Vagina (tissue), 2 donors: Measurements from ENCODE around the gene CGRRF1. TPM values are rescaled to one million over a fixed set of nuclear protein-coding genes. Genes with fewer than 3 reads are reported as not detected.

Source experiments
- DNase-seq, 2 donors: peaks; one replicate each; pipeline ENCODE4 v3.0.0-alpha.2; 2017; ENCODE audit errors: extremely low spot score in 2 of 2
- H3K27ac ChIP-seq: fragments of 200-600 bp; sonication (generic); one replicate; pipeline ENCODE4 v1.5.1; 2019
- H3K27me3 ChIP-seq: fragments of 200-600 bp; sonication (generic); one replicate; pipeline ENCODE4 v1.5.1; 2019
- H3K36me3 ChIP-seq, 2 donors: fragments of 200-600 bp; sonication (generic); one replicate each; pipeline ENCODE4 v1.5.1; 2017 to 2019
- H3K4me1 ChIP-seq: fragments of 200-600 bp; sonication (generic); one replicate; pipeline ENCODE4 v1.5.1; 2019
- H3K4me3 ChIP-seq, 2 donors: fragments of 200-600 bp; sonication (generic); 1 replicate in 1 of 2; 2 replicates in 1 of 2; pipeline ENCODE4 v1.5.1; 2016 to 2019
- H3K9me3 ChIP-seq: fragments of 200-600 bp; sonication (generic); one replicate; pipeline ENCODE4 v1.5.1; 2019
- POLR2A ChIP-seq, 2 donors: fragments of 450-650 bp; IDR thresholded peaks; one replicate each; pipeline ENCODE4 v1.6.1; 2017; ENCODE audit warnings: antibody characterized with exemption in 2 of 2, mild to moderate bottlenecking in 2 of 2, moderate library complexity in 2 of 2
- POLR2AphosphoS5 ChIP-seq, 2 donors: sonication (generic); formaldehyde crosslinking; IDR thresholded peaks; one replicate each; pipeline ENCODE4 v1.9.0; 2017; ENCODE audit warnings: antibody characterized with exemption in 2 of 2, mild to moderate bottlenecking in 2 of 2, low read depth in 1 of 2; ENCODE audit not compliant: insufficient read depth in 1 of 2
- intact Hi-C: fragments of 100-400 bp; cut with DNase I; formaldehyde crosslinking; loops from one replicate; pipeline ENCODE4 v1.15.1; 2023
- total RNA-seq: library from RNA; depleted of rRNA; stranded (reverse); fragments of >200 nt; gene quantifications from one replicate; pipeline ENCODE4 v1.2.3, GENCODE V29; 2016
- TF ChIP-seq, protein P1 (sequence below), 3 experiments: fragments of 450-650 bp in 2 of 3; fragments of 200-600 bp in 1 of 3; sonication (generic) in 1 of 3; IDR thresholded peaks; one replicate each; pipeline ENCODE4 v1.5.1; 2017 to 2019; ENCODE audit warnings: antibody characterized with exemption in 3 of 3, mild to moderate bottlenecking in 2 of 3, moderate library complexity in 2 of 3

Gene CGRRF1
- total RNA-seq, 1 donor from 2014 or later, result 9.6 TPM

DNA sequence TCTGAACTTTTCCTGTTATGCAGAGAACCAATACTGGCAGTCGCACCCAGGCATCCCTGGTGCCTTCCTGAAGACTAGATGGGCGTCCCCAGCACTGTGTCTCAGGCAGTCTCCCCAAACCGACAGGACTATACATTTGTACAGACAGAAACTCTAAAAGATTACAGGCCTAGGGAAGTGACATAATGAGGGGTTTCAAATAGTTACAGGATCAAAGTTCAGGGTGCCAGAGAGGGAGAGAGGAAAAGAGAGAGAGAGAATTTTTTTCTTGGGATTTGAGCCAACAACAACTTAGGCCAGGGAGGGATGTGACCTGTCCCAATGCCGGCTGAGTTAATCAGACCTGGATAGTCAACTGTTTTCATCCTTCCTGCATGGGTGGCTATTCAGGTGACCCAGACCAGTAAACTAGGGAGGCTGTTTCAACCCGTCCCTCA lies 11.6 kb upstream of the CGRRF1 start:
- intact Hi-C loops, result no loop called here
- Histone ChIP-seq H3K9me3 (no peaks in the 10 kb centered on the region), H3K4me1 (no peaks in the 10 kb centered on the region), H3K27me3 (no peaks in the 10 kb centered on the region), H3K36me3 (no peaks in the 10 kb centered on the region), H3K4me3 (no peak overlapping the region), H3K27ac (no peak overlapping the region)
- no peak for TF ChIP-seq POLR2AphosphoS5 (IDR thresholded peaks at IDR 0.05; ENCODE audit: insufficient read depth in 1 of 2, low read depth in 1 of 2)
- TF ChIP-seq, protein P1, sequence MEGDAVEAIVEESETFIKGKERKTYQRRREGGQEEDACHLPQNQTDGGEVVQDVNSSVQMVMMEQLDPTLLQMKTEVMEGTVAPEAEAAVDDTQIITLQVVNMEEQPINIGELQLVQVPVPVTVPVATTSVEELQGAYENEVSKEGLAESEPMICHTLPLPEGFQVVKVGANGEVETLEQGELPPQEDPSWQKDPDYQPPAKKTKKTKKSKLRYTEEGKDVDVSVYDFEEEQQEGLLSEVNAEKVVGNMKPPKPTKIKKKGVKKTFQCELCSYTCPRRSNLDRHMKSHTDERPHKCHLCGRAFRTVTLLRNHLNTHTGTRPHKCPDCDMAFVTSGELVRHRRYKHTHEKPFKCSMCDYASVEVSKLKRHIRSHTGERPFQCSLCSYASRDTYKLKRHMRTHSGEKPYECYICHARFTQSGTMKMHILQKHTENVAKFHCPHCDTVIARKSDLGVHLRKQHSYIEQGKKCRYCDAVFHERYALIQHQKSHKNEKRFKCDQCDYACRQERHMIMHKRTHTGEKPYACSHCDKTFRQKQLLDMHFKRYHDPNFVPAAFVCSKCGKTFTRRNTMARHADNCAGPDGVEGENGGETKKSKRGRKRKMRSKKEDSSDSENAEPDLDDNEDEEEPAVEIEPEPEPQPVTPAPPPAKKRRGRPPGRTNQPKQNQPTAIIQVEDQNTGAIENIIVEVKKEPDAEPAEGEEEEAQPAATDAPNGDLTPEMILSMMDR (IDR thresholded peaks at IDR 0.05), result no peak
- TF ChIP-seq POLR2A (IDR thresholded peaks at IDR 0.05), result no peak
- no peak for DNase-seq

GRCh38 chr14:54498579-54498978 lies 11.1 kb upstream of the CGRRF1 start:
- Histone ChIP-seq H3K36me3 (no peaks in the 10 kb centered on the region), H3K27me3 (no peaks in the 10 kb centered on the region), H3K4me3 (no peak overlapping the region), H3K4me1 (no peaks in the 10 kb centered on the region), H3K27ac (no peak overlapping the region), H3K9me3 (no peaks in the 10 kb centered on the region)
- intact Hi-C loops, result no loop called here
- TF ChIP-seq POLR2A (IDR thresholded peaks at IDR 0.05) (no peak), POLR2AphosphoS5 (IDR thresholded peaks at IDR 0.05; ENCODE audit: insufficient read depth in 1 of 2, low read depth in 1 of 2) (no peak)
- TF ChIP-seq, protein P1 (IDR thresholded peaks at IDR 0.05), result no peak
- no peak for DNase-seq

- Histone ChIP-seq H3K27me3 (no peaks in the 10 kb centered on the region), H3K4me1 (no peaks in the 10 kb centered on the region), H3K9me3 (no peaks in the 10 kb centered on the region), H3K4me3 (no peak overlapping the region), H3K36me3 (no peaks in the 10 kb centered on the region), H3K27ac (no peak overlapping the region)
- TF ChIP-seq POLR2AphosphoS5 (IDR thresholded peaks at IDR 0.05; ENCODE audit: insufficient read depth in 1 of 2, low read depth in 1 of 2) (no peak), POLR2A (IDR thresholded peaks at IDR 0.05) (no peak)
- TF ChIP-seq, protein P1 (IDR thresholded peaks at IDR 0.05), result no peak
- intact Hi-C loops, result no loop called here
- no peak for DNase-seq
Observed at GRCh38 chr14:54500744-54501143, 9.0 kb upstream of the CGRRF1 start.

GRCh38 chr14:54501480-54501879 lies 8.2 kb upstream of the CGRRF1 start:
- Histone ChIP-seq H3K27ac (no peak overlapping the region), H3K4me1 (no peaks in the 10 kb centered on the region), H3K9me3 (no peaks in the 10 kb centered on the region), H3K4me3 (no peak overlapping the region), H3K27me3 (no peaks in the 10 kb centered on the region), H3K36me3 (no peaks in the 10 kb centered on the region)
- intact Hi-C loops, result no loop called here
- no peak for TF ChIP-seq POLR2A (IDR thresholded peaks at IDR 0.05)
- TF ChIP-seq, protein P1 (IDR thresholded peaks at IDR 0.05), result no peak
- no peak for TF ChIP-seq POLR2AphosphoS5 (IDR thresholded peaks at IDR 0.05; ENCODE audit: insufficient read depth in 1 of 2, low read depth in 1 of 2)
- DNase-seq, result no peak

- Histone ChIP-seq H3K9me3 (no peaks in the 10 kb centered on the region), H3K27me3 (no peaks in the 10 kb centered on the region), H3K36me3 (no peaks in the 10 kb centered on the region), H3K4me3 (no peak overlapping the region), H3K4me1 (no peaks in the 10 kb centered on the region), H3K27ac (no peak overlapping the region)
- no peak for TF ChIP-seq POLR2AphosphoS5 (IDR thresholded peaks at IDR 0.05; ENCODE audit: insufficient read depth in 1 of 2, low read depth in 1 of 2)
- TF ChIP-seq POLR2A (IDR thresholded peaks at IDR 0.05), result no peak
- TF ChIP-seq, protein P1 (IDR thresholded peaks at IDR 0.05), result no peak
- DNase-seq, result no peak
- intact Hi-C loops, result no loop called here
Observed at GRCh38 chr14:54502602-54503001, 7.1 kb upstream of the CGRRF1 start.
